ENCODE results near the gene TMEM116. TPM values are rescaled to one million over a fixed set of nuclear protein-coding genes. Genes with fewer than 3 reads are reported as not detected.

Gene TMEM116
- total and polyA plus RNA-seq, 8 donors, result 2.5 to 7.3 (median 4.2) TPM

- 89 to 95% methylated on average over 5 of the region's 5 CpGs for WGBS, 2 donors
- TF ChIP-seq CTCF (IDR thresholded peaks at IDR 0.05), result no peak
- ATAC-seq (no peak), DNase-seq (no peak), FAIRE-seq (no peak)
- no peaks in the 10 kb centered on the region for H3K4me1 ChIP-seq
- H3K27ac ChIP-seq, result no peak overlapping the region
- H3K9me3 ChIP-seq, result no peaks in the 10 kb centered on the region
- H3K4me3 ChIP-seq, result no peak overlapping the region
- peaks cover 0 to 20% (median 4%) of the 10 kb centered on the region in 3 donors for H3K36me3 ChIP-seq
- intact Hi-C loops (cut with DNase I), result no loop called here
- no peaks in the 10 kb centered on the region for H3K27me3 ChIP-seq
Measured at GRCh38 chr12:111894556-111894955, 118.4 kb downstream of the TMEM116 start.

GRCh38 chr12:111893287-111893686 is 119.7 kb downstream of the TMEM116 start:
- H3K4me3 ChIP-seq, result no peak overlapping the region
- 32 to 39% methylated on average over 2 of the region's 2 CpGs for WGBS, 2 donors
- ATAC-seq, result no peak
- intact Hi-C loops (cut with DNase I), result no loop called here
- no peaks in the 10 kb centered on the region for H3K4me1 ChIP-seq
- DNase-seq, result no peak
- H3K9me3 ChIP-seq, result no peaks in the 10 kb centered on the region
- FAIRE-seq, result no peak
- no peaks in the 10 kb centered on the region for H3K27me3 ChIP-seq
- peaks cover 0 to 20% (median 4%) of the 10 kb centered on the region in 3 donors for H3K36me3 ChIP-seq
- TF ChIP-seq CTCF (IDR thresholded peaks at IDR 0.05), result no peak
- no peak overlapping the region for H3K27ac ChIP-seq

GRCh38 chr12:111887926-111888745 is 124.8 kb downstream of the TMEM116 start:
- no peaks in the 10 kb centered on the region for H3K4me1 ChIP-seq
- no peak for TF ChIP-seq CTCF (IDR thresholded peaks at IDR 0.05)
- FAIRE-seq (no peak), DNase-seq (peak in 1 of 6 donors; percentile 24), ATAC-seq (peak in 2 of 4 donors; percentile 34 to 57)
- no peaks in the 10 kb centered on the region for H3K27me3 ChIP-seq
- H3K36me3 ChIP-seq, result peaks cover 0 to 43% (median 16%) of the 10 kb centered on the region in 3 donors
- H3K9me3 ChIP-seq, result no peaks in the 10 kb centered on the region
- intact Hi-C loops (cut with DNase I), result no loop called here
- H3K27ac ChIP-seq, result no peak overlapping the region
- no peak overlapping the region for H3K4me3 ChIP-seq
- 91 to 96% methylated on average over 11 of the region's 11 CpGs for WGBS, 2 donors

- no peak for FAIRE-seq
- intact Hi-C loops (cut with DNase I), result no loop called here
- peak in 1 of 4 donors; percentile 44 for ATAC-seq
Measured at GRCh38 chr12:111886662-111887545, 126.1 kb downstream of the TMEM116 start.

More at GRCh38 chr12:111886662-111887545, 126.1 kb downstream of the TMEM116 start:
- Histone ChIP-seq H3K27me3 (no peaks in the 10 kb centered on the region), H3K36me3 (peaks cover 0 to 50% (median 15%) of the 10 kb centered on the region in 3 donors), H3K9me3 (no peaks in the 10 kb centered on the region), H3K4me1 (no peaks in the 10 kb centered on the region), H3K27ac (no peak overlapping the region), H3K4me3 (no peak overlapping the region)
- WGBS, 2 donors, result 92 to 97% methylated on average over 7 of the region's 7 CpGs
- no peak for TF ChIP-seq CTCF (IDR thresholded peaks at IDR 0.05)
- no peak for DNase-seq

All from pancreas (tissue), 10 donors.